Measurements from ENCODE around the gene KLHL30. TPM values are rescaled to one million over a fixed set of nuclear protein-coding genes. Genes with fewer than 3 reads are reported as not detected.
"Not testable (repeated sequence)": the region's sequence is repeated elsewhere in the genome, so short reads cannot be mapped to it uniquely, and the experiment has no call there.

The KLHL30 gene
- total RNA-seq, 1 experiment from 2014 or later = 0.64 TPM

DNA sequence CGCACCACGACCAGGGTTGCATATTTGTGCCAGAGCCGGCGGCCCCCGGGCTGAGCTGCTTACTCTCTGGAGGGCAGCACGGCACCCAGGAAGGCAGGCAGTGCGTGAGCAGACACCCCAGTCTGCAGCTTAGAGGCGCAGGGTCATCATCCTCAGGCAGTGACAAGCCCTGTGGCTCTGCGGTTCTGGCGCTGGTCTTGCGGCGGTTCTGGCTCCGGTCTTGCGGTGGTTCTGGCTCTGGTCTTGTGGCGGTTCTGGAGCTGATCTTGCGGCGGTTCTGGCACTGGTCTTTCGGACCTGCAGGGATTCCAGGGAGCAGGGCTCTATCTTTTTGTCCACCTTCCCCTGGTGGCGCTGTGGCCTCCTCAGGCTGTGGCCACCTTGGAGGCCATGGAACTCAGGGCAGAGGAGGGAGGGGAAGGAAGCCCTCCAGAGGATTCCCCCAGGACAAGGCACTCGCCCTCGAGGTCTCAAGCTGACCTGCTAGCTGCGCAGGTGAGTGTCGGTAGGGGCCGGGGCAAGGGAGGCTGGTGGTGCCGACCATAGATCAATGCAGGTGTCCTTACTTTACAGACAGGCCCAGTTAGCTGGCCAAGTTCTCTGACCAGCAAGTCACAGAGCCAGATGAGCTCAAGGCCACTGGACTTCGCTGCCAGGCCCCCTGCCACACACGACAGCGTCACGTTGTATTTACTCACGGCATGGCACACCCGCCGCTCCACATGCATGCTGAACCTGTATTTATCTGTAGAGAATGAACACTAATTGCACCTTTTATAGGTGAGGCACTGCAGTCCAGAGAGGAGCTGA is 23.4 kb upstream of the KLHL30 start:
- H3K27me3 Mint-ChIP-seq (ENCODE audit: unreplicated experiment) = peaks cover 61% of the 10 kb centered on the region
- CTCF ChIA-PET = interaction anchor here (0.6 kb wide), 1 partner anchor 16 kb away, joined by 3 read pairs; no protein-coding TSS in a partner anchor
- DNase-seq = no peak
- no peaks in the 10 kb centered on the region for H3K36me3 Mint-ChIP-seq (ENCODE audit: insufficient read depth, unreplicated experiment)
- TF ChIP-seq, protein P1, sequence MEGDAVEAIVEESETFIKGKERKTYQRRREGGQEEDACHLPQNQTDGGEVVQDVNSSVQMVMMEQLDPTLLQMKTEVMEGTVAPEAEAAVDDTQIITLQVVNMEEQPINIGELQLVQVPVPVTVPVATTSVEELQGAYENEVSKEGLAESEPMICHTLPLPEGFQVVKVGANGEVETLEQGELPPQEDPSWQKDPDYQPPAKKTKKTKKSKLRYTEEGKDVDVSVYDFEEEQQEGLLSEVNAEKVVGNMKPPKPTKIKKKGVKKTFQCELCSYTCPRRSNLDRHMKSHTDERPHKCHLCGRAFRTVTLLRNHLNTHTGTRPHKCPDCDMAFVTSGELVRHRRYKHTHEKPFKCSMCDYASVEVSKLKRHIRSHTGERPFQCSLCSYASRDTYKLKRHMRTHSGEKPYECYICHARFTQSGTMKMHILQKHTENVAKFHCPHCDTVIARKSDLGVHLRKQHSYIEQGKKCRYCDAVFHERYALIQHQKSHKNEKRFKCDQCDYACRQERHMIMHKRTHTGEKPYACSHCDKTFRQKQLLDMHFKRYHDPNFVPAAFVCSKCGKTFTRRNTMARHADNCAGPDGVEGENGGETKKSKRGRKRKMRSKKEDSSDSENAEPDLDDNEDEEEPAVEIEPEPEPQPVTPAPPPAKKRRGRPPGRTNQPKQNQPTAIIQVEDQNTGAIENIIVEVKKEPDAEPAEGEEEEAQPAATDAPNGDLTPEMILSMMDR (IDR thresholded peaks at IDR 0.05; ENCODE audit: unreplicated experiment) = no peak
- no peak overlapping the region for H3K4me3 Mint-ChIP-seq (ENCODE audit: low read depth, unreplicated experiment)
- H3K9me3 Mint-ChIP-seq (ENCODE audit: low read depth, unreplicated experiment) = peaks cover 2% of the 10 kb centered on the region
- H3K27ac Mint-ChIP-seq (ENCODE audit: unreplicated experiment) = no peak overlapping the region
- H3K4me1 Mint-ChIP-seq (ENCODE audit: low read depth, unreplicated experiment) = no peaks in the 10 kb centered on the region
- intact Hi-C loops (cut with micrococcal nuclease; ENCODE audit: unreplicated experiment) = no loop called here
- BruUV-seq (replicated peaks) = no TSS peak

DNA sequence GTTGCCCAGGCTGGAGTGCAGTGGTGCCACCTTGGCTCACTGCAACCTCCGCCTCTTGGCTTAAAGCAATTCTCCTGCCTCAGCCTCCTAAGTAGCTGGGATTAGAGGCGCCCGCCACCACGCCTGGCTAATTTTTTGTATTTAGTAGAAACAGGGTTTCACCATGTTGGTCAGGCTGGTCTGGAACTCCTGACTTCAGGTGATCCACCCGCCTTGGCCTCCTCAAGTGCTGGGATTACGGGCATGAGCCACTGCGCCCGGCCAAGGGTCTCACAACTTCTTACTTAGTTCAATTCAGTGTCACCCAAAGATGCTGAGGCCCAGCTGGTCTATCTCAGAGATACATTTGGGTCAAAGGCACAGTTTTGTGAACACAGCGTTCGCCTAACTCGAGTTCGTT is 22.8 kb upstream of the KLHL30 start:
- BruUV-seq (replicated peaks); intact Hi-C loops (cut with micrococcal nuclease; ENCODE audit: unreplicated experiment); H3K4me1 Mint-ChIP-seq (ENCODE audit: low read depth, unreplicated experiment); H3K36me3 Mint-ChIP-seq (ENCODE audit: insufficient read depth, unreplicated experiment); DNase-seq; H3K4me3 Mint-ChIP-seq (ENCODE audit: low read depth, unreplicated experiment); H3K9me3 Mint-ChIP-seq (ENCODE audit: low read depth, unreplicated experiment); H3K27ac Mint-ChIP-seq (ENCODE audit: unreplicated experiment); CTCF ChIA-PET: not testable (repeated sequence)
- peaks cover 64% of the 10 kb centered on the region for H3K27me3 Mint-ChIP-seq (ENCODE audit: unreplicated experiment)

DNA sequence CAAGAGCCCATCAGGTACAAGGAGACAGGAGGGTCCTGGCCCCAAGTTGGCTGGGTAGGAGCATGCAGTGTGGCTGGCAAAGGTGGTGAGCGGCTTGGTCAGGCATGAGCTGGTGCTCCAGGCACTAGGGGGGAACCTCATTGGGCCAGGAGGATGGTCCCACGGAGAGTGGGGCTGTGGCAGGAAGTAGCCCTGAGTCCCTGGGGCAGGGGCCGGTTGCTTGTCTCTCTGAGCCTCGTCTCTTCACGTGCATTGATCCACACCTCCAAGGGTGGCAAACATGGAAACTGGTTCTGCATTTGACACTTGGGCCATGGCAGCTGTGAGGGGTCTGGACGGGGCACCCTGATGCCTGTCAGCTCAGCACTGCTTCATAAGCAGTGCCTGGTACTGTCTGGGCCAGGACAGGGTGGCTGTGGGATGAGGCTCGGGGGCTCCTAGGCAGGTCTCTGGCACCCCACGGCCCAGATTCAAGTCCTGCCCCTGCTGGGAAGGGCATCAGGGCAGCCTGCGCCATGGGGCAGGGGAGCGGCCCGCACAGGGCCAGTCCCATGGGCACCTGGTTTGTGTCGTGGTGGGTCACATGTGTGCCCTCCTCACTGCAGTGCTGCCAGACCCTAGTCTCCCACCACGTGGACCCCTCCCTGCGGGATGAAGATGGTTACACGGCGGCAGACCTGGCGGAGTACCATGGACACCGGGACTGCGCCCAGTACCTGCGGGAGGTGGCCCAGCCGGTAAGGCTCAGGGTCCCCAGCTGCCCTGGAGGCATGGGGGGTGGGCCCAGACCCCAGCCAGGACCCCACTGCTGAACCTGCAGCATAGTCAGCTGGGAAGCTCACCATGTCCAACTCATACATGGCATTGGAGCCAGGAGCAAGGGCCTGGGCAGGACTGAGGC is 21.9 kb upstream of the KLHL30 start:
- Mint-ChIP-seq H3K9me3 (ENCODE audit: low read depth, unreplicated experiment) (peaks cover 2% of the 10 kb centered on the region), H3K4me3 (ENCODE audit: low read depth, unreplicated experiment) (no peak overlapping the region), H3K27ac (ENCODE audit: unreplicated experiment) (no peak overlapping the region), H3K4me1 (ENCODE audit: low read depth, unreplicated experiment) (no peaks in the 10 kb centered on the region), H3K36me3 (ENCODE audit: insufficient read depth, unreplicated experiment) (no peaks in the 10 kb centered on the region), H3K27me3 (ENCODE audit: unreplicated experiment) (peaks cover 64% of the 10 kb centered on the region)
- BruUV-seq (replicated peaks) = no TSS peak
- DNase-seq = no peak
- CTCF ChIA-PET = no interaction called here
- TF ChIP-seq, protein P1 (IDR thresholded peaks at IDR 0.05; ENCODE audit: unreplicated experiment) = no peak
- intact Hi-C loops (cut with micrococcal nuclease; ENCODE audit: unreplicated experiment) = no loop called here

DNA sequence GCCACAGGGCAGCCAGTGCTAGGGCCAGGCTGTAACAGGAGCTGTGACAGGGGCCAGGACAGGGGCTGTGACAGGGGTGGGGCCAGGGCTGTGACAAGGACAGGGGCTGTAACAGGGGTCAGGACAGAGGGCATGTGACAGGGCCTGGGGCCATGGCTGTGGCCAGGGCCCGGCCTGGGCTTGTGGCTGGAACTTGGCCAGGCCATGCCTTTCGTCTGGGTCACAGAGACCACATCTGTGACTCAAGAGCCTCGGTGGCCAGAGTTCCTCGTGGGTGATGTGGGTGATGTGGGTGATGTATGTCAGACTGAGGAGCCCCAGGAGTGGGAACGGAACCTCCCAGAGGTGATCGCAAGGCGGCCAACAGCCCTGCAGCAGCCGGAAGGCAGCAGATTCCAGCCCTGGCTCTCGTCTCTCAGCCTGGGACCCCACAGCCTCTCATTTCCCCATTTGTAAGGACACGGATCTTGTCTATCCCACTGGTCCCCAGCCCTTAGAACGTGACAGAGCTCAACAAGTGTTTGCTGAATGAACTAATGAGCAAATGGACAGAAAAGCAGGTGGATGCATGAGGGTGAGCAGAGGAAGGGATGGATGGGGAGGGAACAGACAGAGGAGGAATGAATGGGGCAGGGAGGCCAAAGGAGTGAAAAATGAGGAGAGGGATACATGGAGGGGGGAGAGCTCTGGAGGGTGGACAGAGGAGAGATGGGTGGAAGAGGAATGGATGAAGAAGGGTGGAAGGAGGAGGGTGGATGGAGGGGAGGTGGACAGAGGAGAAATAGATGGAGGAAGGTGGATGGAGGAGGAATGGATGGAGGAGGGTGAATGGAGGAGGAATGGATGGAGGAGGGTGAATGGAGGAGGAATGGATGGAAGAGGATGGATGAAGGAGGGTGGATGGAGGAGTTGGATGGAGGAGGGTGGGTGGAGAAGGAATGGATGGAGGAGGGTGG is 21.0 kb upstream of the KLHL30 start:
- CTCF ChIA-PET = no interaction called here
- intact Hi-C loops (cut with micrococcal nuclease; ENCODE audit: unreplicated experiment) = no loop called here

More for the DNA sequence above, 21.0 kb upstream of the KLHL30 start:
- Mint-ChIP-seq H3K9me3 (ENCODE audit: low read depth, unreplicated experiment) (peaks cover 2% of the 10 kb centered on the region), H3K36me3 (ENCODE audit: insufficient read depth, unreplicated experiment) (no peaks in the 10 kb centered on the region), H3K27ac (ENCODE audit: unreplicated experiment) (no peak overlapping the region), H3K4me3 (ENCODE audit: low read depth, unreplicated experiment) (no peak overlapping the region), H3K4me1 (ENCODE audit: low read depth, unreplicated experiment) (no peaks in the 10 kb centered on the region), H3K27me3 (ENCODE audit: unreplicated experiment) (peaks cover 64% of the 10 kb centered on the region)
- TF ChIP-seq, protein P1 (IDR thresholded peaks at IDR 0.05; ENCODE audit: unreplicated experiment) = no peak
- no TSS peak for BruUV-seq (replicated peaks)
- no peak for DNase-seq
